Left colon (tissue), 2 donors: ENCODE measurements around the gene JAKMIP1. TPM values are rescaled to one million over a fixed set of nuclear protein-coding genes. Genes with fewer than 3 reads are reported as not detected.

Experiments used
- ATAC-seq: fragments of 200-7000 bp; cut with Tn5 transposase; one replicate; pipeline ENCODE4 v1.9.1; 2020; ENCODE audit warnings: mild to moderate bottlenecking, moderate library complexity
- DNase-seq, 2 donors: peaks; one replicate each; pipeline ENCODE4 v3.0.0-alpha.2; 2020
- intact Hi-C, 2 donors: fragments of 100-400 bp; cut with DNase I in 1 of 2; cut with micrococcal nuclease in 1 of 2; formaldehyde crosslinking; loops; one replicate each; pipeline versions ENCODE4 v1.11.2 to v1.14.0; 2022; cut with DNase I, micrococcal nuclease
- total RNA-seq, 2 donors: library from RNA; stranded (reverse); fragmentation: NEBNext Ultra II Directional; extraction: Animal tissue kit (Norgen Biotek cat#: 25700); gene quantifications; one replicate each; pipeline ENCODE4 v1.2.1, GENCODE V29; 2021
- donor health status: DM: no; HTN: no; CAD: no.
- donor health status: DM: yes; HTN: yes; CAD: no.

Gene JAKMIP1
- total RNA-seq, 2 donors from 2014 or later: 0.37 to 0.42 TPM

DNA sequence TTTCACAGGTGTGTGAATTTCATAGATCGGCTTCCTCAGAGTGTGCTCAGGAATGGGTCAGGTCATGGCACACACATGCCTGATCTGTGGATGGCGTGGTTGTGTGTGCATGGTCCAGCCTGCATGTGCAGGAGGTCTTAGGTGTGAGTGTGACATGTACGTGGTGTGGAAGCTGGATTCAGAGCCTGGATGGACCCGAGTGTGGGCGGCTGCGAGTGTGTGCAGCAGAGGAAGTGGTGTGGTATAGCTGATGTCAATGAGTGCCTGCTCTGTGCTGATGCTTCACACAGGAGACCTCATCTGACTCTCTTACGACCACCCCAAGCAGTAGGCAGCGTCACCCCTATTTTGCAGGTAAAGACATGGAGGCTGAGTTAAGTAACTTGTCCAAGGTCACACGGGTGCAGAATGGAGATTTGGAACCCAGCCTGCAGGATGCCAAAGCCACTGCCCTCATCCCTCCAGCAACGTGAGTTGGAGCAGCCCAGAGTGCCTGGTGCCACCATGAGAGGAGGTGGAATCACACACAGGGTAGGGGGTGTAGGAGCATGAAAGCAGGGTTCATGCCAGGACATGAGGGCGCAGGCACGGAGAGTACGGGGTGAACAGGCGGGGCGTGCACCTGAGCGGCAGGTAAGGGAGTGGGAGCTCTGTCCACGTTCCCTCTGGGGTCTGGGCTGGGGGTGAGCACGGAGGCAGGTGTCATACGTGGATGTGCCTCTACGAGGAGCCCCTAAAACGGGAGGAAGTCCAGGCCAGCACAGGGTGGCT lies 157.9 kb downstream of the JAKMIP1 start:
- intact Hi-C loops: no loop called here
- no peak for ATAC-seq

DNA sequence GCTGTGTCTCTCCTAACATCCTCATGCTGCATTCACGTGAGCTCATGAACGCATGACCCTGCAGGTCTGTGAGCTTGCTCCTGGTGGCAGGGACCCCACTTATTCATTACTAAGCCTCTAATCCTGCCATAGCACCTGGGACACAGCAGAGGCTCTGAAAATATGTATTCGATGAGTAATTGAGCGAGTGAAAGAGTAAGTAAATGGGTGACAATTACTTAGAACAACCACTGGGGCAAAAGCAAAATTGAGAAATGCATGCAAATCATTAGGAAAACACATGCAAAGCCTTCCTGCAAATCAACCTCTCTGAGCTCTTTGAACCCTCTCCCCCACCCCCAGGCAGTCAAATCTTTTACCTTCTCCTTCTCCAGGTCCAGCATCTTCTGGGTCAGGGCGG lies 158.5 kb downstream of the JAKMIP1 start:
- no peak for DNase-seq
- ATAC-seq: no peak
- intact Hi-C loops: no loop called here

More for the DNA sequence above, 157.9 kb downstream of the JAKMIP1 start:
- DNase-seq: no peak

DNA sequence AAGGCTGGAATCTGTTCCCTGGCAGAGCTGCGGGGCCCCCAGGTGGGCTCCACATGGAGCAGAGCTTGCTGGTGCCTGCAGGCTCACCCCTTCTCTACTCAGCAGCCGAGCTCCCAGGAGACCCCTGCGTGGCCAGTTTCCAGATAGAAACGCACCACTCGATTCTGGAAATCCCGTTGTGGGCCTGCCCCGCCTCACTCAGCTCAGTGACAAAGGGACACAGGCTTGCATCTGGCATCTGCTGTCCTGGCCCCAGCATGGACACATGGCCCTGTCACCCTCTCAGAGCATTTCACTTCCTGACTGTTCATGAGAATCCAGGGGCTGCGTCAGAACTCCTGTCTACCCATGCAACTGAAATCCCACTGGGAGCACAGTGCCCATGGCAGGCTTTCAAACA lies 161.6 kb downstream of the JAKMIP1 start:
- intact Hi-C loops: no loop called here
- DNase-seq (no peak), ATAC-seq (no peak)

DNA sequence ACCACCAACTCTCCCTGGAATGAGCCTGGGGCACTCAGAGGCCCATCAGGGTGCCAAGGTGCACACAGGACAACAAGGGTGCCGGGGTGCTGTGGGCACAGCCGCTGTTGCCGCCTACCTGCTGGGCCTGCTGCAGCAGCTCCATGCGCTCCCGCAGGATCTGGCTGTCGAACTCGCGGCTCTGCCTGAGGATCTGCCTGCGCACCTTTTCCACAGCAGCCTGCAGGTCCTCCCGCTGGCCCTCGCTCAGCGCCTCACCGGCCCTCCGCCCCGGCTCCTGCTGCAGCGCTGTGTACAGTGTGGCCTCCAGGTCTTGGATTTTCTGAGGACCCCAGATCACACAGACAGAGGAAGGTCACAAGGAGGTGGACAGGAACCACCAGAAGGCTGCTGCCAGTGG lies 164.6 kb downstream of the JAKMIP1 start:
- ATAC-seq (no peak), DNase-seq (no peak)
- intact Hi-C loops: no loop called here

DNA sequence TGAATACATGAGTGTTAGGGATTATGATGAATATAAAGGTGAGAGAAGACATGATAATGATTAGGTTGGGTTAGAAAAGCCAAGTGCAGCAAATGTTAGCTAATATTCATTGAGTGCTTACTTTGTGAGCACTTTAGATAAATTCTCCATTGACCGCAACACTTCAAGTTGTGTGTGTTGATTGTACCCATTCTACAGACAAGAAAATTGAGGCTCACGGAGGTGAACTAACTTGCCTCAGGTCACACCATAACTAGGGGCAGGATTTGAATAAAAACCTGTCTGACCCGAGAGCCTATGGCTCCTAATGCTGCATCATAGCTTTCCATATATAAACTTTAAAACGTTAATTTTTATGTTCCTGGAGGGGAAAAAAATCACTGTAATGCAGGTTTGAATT lies 167.0 kb downstream of the JAKMIP1 start:
- ATAC-seq (no peak), DNase-seq (no peak)
- intact Hi-C loops: no loop called here

DNA sequence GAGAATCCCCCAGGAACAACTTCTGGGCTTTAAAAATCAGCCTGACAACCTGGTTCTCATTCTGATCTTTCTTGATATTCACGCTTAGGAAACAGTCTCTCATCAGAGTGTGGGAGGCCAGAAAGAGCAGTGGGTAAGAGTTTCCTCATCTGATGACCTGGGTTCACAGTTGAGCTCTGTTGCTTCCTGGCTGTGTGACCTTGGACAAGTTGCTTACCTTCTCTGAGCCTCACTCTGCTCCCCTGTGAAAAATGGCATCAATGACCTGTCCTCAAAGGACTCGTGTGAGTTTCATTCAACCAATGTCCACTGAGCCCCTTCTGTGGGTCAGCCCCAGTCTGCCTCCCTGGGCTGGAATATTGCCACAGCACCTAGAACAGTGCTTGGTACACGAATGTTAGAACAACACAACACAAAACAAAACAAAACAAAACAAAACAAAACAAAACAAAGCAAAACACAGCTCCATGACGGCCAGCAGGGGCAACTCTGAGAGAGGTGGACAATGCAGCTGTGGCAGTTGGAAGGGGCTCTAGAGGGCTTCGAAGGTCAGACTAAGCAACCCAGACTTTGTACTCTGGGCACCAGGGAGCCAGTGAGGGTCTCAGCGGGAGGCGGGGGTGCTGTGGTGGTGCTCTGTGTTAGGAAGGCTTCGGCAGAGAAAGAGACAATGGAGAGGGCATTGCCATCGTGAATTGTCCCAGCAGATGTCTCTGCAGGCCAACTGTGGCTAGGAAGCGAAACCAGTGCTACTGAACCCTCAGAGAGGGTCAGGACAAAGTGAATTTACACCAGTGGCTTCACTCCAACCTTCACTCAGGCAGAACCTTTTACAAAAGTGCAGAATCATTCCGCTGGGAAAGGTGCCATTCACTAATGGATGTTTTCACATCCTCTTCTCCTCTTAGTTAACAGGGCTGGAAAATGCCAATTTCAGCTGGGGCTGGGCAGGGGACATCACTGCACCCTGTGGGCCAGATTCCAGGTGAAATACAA lies 167.8 kb downstream of the JAKMIP1 start:
- no peak for DNase-seq
- intact Hi-C loops: no loop called here
- ATAC-seq: no peak

DNA sequence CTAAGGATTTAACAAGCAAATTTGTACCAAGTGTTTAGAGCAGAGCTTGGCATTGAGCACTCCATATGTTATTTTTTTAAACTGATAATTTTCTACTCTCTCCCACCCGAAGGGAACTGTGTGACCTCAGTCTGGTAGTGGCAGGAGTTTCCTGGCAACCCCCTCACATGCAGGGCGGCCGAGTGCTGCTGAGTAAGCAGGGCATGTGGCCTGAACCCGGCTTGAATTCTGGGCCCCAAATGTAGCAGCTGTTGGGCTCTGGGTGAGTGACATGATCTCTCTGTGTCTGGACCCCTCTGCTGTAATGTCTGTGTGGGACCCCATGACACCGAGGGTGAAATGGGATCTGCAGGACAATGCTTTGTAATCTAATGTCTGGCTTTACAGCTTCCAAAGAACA lies 168.5 kb downstream of the JAKMIP1 start:
- DNase-seq: no peak
- intact Hi-C loops: no loop called here

DNA sequence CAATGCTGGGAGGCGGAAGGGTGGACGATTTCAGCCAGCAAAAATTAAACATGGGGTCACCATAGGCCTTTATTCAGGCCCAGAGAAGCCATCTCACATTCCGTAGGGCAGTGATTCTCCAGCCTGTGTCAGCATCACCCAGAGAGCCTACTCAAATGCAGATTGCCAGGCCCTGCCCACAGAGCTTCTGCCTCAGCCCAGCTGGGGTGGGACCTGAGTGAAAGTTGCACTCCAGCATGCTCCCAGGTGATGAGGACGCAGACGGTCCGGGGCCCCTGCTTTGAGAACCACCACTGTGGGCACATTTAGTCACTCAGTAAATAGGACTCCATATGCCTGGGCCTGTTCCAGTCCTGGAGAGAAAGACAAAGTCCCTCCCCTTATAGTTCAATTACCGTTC lies 169.7 kb downstream of the JAKMIP1 start:
- intact Hi-C loops: no loop called here
- DNase-seq (no peak), ATAC-seq (no peak)

More for the DNA sequence above, 168.5 kb downstream of the JAKMIP1 start:
- no peak for ATAC-seq

DNA sequence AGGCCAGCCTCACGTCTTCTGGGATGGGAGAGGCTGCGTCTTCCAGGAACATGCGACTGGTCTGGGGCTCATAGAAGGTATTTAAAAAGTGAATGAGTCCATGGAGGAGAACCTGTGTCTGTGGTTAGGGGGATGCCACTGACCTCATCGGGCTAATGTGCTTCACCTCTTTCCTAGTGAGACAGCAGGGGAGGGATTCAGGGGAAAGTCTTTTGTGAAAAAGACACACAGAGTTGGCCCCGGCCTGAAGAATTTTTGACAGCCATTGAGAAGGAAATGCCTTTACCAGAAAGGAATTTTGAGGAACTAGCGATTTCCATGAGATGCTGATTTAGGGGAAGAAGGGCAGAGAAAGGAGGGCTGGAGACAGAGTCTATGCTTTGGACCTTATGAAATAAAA lies 171.1 kb downstream of the JAKMIP1 start:
- intact Hi-C loops: no loop called here
- no peak for ATAC-seq
- DNase-seq: no peak

DNA sequence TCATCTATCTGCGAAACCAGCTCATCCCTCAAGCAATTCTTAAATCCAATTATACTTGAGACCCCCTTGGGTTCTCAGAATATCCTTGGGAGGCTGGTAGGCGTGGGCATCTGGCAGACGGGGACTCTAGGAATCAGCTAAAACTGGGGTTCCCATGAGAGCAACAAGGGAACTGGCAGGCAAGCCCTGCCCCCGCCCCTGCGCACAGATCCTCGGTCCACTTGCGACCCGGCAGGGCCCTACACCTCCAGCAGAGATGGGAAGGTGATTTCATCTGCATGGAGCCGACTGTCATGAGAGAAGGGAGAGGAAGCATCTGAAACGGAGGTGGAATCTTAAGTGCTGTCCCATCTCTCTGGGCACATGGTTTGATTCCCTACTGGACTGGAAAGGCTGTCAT lies 172.2 kb downstream of the JAKMIP1 start:
- ATAC-seq: no peak
- no peak for DNase-seq
- intact Hi-C loops: no loop called here

DNA sequence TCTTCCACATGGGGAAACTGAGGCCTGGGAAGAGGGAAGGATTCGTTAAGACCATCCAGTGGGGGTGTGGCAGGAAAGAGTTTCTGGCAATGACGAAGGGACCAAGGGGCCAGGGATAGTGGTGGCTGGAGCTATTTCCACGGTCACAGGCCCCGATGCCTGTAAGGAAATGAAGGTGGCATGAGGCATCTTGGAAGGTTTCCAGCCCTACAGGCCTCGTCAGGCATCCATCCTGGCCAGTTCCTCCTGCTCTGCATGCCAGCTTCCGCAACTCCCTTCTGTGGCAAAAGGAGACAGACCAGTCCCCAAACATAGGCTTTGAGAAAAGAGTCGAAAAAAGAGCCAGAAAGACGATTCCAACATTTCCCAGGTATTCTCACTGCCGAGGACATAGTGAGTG lies 173.0 kb downstream of the JAKMIP1 start:
- DNase-seq (no peak), ATAC-seq (no peak)
- intact Hi-C loops: no loop called here

DNA sequence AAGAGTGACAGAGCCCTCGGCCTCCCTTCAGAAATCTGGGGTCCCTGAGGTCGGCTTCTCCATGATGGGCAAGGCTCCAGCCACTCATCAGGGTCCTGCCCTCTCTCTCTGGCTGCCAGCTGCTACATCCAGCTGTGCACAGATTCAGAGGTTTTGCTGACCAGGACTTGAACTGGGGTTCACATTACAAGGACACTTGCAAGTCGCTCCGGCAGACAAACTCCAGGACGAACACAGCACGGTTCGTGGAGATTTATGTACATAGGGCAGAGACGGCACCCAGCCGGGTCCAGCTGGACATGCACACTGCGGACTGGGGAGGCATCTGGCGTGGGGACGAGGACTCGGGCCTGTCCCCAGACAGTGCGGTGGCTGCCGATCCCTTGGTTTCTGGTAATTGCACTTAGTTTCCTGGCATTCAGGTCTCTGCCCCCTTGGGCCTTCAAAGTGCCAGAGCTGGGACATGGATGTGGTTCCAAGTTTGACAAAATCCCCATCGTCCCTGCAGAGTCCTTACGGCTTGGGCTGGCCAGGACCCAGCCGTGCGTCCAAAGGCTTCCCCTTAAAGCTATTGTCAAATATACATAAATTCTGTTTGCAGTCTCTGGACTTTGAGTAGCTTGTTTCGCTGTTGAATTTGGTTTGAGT lies 175.9 kb downstream of the JAKMIP1 start:
- no peak for DNase-seq
- no peak for ATAC-seq
- intact Hi-C loops: no loop called here

DNA sequence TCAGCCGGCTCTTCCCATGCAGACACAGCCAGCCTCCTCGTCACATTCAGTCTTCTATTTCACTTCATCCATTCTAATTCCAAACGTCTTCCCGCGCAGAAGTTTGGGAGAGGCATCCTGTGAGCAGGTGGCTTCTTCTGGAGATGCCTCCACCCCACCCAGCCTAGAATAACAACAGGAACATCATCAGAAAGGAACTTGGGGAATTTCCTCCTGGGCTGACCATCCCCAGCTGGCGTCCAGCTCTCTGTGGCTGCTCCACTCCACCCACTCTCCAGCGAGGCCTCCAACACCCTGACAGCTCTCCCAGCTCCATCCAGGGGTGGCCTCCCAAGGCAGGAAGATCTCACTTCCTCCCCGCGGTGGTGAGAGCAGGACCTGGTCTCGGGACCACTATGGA lies 176.6 kb downstream of the JAKMIP1 start:
- no peak for DNase-seq
- intact Hi-C loops: no loop called here
- no peak for ATAC-seq

DNA sequence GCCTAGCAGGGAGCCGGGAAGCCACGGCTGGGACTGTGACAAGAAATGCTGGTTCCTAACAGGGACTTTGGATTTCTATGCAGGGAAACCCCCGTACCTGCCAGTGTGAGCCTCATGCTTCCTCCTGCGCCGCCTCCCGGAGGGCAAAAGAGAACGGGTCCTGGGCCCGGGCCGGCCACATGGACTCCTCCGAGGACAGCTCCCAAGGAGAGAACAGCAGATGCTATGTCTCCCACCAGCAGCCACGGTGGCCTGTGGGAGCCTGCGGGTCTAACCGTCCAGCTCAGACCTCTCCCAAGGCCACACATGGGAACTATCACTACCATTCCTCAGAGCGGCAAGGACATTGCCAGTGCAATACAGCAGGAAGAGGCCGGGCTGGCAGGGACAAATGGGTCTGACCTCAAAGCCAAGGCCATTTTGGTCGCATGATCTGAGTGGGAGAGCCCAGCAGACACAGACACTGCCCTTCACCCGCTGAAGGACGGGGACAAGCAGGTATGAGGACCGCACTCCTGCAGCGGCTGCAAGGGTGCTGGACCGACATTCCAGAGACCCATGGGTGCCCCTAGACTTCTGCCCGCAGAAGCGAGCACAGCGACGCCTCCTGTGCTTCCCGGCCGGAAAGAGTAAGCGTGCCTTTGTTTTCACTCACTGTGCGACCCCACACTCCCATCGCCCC lies 177.6 kb downstream of the JAKMIP1 start:
- DNase-seq (no peak), ATAC-seq (no peak)
- intact Hi-C loops: no loop called here

DNA sequence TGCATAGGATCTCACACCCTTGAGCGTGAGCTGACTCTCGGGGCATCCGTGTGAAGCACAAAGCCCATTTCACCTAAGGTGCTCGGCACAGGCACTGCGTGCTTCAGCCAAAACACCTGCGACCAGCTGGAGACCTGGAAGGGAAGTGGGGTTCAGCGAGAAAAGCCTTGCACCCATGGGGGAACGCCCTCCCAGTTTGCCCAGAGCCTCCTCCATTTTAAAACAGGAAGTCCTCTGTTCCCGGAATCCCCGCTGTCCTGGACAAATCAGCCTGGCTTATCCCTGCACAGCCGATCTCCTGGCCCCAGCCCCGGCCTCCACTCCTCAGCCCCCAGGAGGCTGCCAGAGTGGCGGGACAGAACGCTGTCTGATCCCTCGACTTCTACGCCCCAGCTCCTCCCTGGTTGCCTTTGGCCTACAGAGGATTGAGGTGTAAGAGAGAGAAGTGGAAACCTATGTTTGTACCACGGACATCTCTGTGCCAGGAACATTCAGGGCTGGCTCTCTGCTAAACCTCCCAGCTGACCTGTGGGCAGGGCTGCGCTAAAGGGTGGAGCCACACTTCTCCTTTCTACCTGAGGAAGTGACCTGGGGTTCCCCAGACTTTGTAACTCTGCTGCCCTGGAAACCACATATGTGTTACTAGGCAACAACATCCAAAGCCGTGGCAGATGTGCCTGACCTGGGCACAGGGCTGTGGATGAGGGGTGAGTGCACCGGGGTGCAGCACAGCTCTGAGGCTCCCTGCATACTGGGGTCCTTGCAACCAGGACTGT lies 178.3 kb downstream of the JAKMIP1 start:
- intact Hi-C loops: no loop called here

DNA sequence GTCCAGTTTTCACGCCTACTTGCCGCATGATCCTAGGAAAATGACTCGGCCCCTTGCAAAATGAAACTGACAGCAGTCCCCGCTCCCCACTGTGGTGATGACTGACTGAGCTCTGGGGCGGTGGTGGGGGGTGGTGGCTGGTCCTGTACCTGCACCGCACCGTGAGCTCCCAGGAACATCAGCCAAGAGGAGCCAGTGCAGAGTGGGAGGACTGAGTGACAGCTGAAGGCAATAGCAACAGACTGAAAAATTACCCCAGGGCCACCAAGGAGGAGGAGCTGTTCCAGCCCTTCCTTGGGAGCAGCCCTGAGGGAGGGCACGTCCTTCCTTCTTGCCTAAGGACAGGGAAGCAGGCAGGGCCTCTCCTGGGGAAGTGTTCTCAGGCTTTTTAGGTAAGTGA lies 179.7 kb downstream of the JAKMIP1 start:
- DNase-seq: no peak
- intact Hi-C loops: no loop called here
- no peak for ATAC-seq

More for the DNA sequence above, 178.3 kb downstream of the JAKMIP1 start:
- ATAC-seq (no peak), DNase-seq (no peak)

DNA sequence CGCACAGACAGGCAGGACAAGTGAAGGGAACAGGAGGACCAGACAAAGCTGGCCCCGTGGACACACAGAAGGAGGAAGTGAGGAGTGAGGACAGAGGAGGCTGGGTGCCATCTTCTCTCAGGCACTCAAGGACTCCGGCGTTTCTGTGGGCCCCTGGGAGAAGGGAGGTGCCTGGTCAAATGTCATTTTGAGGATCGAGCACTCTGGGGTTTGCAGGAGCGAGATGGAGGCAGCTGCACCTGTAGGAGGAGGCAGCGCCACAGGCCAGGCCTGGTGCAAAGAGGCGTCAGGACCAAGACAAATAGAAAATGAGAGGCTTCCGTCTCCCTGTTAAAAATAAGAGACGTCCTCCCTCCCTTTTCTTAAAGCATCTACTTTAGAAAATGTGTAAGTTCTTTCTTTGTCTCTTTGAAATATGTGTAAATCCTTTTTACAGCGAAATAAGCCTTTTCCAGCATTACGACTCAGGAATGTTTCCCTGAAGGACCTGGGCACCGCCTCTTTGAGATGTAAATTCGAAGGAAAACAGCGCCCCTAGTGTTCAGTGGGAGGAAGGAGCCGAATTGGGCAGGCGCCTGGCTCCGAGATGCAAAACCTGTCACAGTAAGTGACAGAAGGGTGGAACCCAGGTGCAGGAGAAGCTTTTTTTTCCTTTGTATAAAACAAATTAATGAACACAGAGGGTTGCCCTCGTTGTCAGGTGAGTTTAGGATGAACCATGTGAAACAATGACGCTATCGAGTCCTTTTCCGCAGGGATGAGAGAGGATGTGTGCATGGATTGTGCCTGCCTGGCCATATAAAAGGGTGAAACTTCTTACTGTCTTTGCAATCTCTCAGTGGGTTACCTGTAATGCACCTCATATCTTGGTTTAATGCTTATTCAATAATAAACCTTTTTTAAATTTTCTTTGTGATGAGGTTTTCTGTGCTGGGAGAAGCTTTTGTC lies 180.8 kb downstream of the JAKMIP1 start:
- ATAC-seq: no peak
- peak in 1 of 2 donors; percentile 25 for DNase-seq
- intact Hi-C loops: no loop called here
